ENCODE results near the gene CALCOCO2.

- TF ChIP-seq CTCF (IDR thresholded peaks at IDR 0.05; ENCODE audit: poor library complexity, severe bottlenecking) (no peak), REST (IDR thresholded peaks at IDR 0.05; ENCODE audit: borderline replicate concordance) (no peak), RAD21 (conservative IDR thresholded peaks at IDR 0.05) (no peak)
Observed at GRCh38 chr17:48815311-48815710, 15.5 kb upstream of the CALCOCO2 start.

Data from neural cell (in vitro differentiated cells).